ENCODE results near the gene MFF.
"Not testable (repeated sequence)": the region's sequence is repeated elsewhere in the genome, so short reads cannot be mapped to it uniquely, and the experiment has no call there.

The MFF gene

GRCh38 chr2:227337442-227337841 lies 12.4 kb downstream of the MFF start:
- DNase-seq, result no peak

GRCh38 chr2:227339098-227339599 lies 14.1 kb downstream of the MFF start:
- DNase-seq, result no peak

GRCh38 chr2:227340106-227340505 lies 15.1 kb downstream of the MFF start:
- DNase-seq, result no peak

- no peak for DNase-seq
These were observed 16.5 kb downstream of the MFF start for GRCh38 chr2:227341553-227341952.

- no peak for DNase-seq
These were observed 19.2 kb downstream of the MFF start for GRCh38 chr2:227344231-227344630.

GRCh38 chr2:227347117-227347516 lies 22.1 kb downstream of the MFF start:
- no peak for DNase-seq

- DNase-seq, result no peak
These were observed 23.3 kb downstream of the MFF start for GRCh38 chr2:227348324-227348723.

DNA sequence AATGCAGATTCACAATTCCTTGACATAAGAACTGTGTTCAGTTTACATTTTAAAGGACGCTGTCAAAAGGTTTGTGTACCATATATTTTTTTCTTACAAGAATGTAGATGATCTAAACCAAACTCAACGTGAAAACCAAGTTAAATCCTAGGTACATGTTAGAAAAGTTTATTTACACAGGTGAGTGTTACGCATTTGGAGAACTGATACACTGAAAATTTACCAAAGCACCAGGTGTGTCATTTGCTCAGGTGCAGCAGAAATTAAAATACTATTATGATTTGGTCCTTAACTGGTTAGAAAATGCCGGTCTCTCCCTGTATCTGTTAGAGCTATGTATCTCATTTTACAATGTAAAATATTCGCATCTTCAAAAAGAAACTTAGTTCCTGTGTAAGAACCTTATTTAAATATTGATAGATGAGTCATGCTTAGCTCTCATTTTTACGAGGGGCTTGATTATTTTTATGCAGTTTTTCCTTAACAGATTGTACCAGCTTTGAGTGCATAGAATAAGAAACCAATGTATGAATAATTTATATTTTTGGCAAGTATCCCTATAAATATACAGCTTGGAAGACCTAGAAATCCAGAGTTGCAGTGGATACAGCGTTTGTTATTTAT lies 25.1 kb downstream of the MFF start:
- no peak for DNase-seq

DNA sequence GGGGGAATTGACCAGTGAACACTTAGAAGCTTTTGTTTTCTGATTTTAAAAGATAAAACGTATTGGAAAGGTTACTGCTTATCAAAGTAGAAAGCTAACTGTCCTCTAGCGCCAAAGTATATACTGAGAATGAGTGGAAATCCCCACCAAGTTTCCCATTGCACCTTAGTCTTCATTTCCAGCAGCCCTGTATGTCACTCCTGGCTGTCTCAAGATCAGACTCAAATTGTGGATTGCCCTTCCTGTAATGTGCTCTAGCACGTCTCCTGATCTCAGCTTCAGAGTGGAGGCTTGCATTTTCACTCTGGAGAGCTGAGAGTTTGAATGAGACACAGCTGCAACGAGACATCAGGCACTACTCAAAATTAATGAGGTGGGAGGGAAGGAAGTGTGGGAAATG lies 26.6 kb downstream of the MFF start:
- no peak for DNase-seq

DNA sequence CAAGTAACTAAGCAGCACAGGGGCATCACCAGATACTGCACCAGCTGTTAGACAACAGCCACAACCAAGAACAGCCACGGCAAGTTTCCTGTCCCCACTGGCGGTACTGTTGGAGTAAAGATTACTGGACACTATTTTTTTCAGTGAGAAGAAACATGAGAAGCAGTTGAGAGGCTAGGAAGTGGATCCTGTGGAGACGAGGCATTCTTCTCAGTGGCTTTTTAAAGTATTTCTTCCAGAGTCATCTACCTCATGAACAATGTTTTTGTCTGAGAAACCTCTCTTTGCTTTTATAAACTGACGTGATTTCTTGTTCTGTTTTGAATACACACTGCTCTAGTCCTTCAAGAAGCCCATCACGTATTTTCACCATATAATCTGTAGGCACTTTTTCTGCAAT lies 35.3 kb downstream of the MFF start:
- DNase-seq, result no peak

GRCh38 chr2:227363756-227364155 lies 38.7 kb downstream of the MFF start:
- DNase-seq, result no peak

- not testable (repeated sequence) for DNase-seq
These were observed 39.7 kb downstream of the MFF start for GRCh38 chr2:227364585-227365263.

GRCh38 chr2:227365833-227366232 lies 40.8 kb downstream of the MFF start:
- DNase-seq, result no peak

DNA sequence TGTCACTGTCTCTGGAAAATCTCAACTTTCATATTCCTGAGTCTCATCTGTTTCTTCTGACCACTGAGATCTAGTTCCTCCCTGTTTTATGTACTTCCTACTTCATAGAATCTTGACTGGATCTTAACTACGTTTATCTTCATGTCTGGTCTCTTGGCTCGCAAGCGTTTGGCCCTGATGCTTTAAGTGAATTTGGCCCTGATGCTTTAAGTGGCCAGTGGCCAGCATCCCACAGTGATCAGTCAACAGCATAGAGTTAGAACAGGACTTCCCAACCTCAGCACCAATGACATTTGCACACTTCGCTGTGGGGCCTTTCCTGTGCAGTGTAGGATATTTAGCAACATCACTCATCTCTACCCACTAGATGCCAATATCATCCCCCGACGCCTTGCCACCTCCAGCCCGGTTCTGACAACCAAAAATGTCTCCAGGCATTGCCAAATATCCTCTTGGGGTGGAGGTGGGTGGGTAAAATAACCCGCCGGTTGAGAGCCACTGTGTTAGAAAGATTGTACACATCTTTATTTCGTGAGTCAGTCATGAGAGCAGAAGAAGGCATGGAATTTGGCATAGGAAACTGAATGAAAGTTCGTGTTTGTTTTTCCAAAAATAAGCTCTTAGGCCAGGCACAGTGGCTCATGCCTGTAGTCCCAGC lies 41.8 kb downstream of the MFF start:
- no peak for DNase-seq

GRCh38 chr2:227367427-227367795 lies 42.4 kb downstream of the MFF start:
- no peak for DNase-seq

GRCh38 chr2:227368574-227368973 lies 43.5 kb downstream of the MFF start:
- DNase-seq, result peak; percentile 18 to 20

DNA sequence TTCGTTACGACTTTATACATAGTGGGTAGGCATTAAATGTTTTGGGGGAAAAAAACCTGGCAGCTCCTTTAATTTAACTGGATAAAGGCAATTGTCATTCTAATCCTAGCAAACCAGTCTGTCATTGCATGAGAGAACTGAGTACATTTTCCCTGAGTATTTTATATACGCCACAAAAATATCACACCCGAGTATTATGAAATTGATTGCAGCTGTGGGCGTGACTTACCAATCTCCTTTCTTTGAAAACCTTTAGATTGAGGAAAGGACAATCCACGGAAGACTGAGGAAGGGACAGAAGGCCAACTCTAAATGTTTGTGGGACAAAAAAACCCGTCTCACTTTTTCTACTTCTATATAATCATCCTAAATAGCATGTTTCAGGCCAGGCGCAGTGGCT lies 45.0 kb downstream of the MFF start:
- no peak for DNase-seq

GRCh38 chr2:227370791-227371312 lies 45.8 kb downstream of the MFF start:
- DNase-seq, result peak; percentile 74 to 76

GRCh38 chr2:227373389-227373788 lies 48.3 kb downstream of the MFF start:
- DNase-seq, result no peak

DNA sequence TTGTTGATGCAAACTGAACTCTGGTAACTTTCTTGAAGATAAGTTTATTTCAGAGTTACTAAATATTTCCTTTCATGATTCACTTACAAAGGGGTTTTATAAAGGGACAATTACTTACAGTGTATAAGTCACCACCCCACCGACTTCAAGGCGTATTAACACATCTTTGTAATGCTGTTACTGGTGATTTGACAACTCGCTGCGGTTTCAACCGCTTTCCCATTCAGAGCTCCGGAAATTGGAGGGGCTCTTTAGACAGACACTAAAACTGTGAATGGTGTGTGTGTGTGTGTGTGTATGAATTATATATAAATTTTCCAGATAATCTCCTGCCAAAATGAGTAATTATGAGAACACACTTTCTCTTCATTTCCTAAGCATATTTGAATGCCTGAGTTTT lies 49.1 kb downstream of the MFF start:
- DNase-seq, result peak; percentile 56 to 77

- no peak for DNase-seq
These were observed 51.8 kb downstream of the MFF start for GRCh38 chr2:227376656-227377396.

- DNase-seq, result no peak
These were observed 52.7 kb downstream of the MFF start for GRCh38 chr2:227377467-227378351.
